Stimulated activated CD8-positive, alpha-beta memory T cell treated with anti-CD3 and anti-CD28 coated beads, Interleukin-15, amount 100 ng/mL, for 4 hours (primary cell): ENCODE measurements around the gene ATP1A3.

Experiments used
- DNase-seq, 2 donors: peaks; one replicate each; pipeline ENCODE4 v3.0.0-alpha.2; 2020; ENCODE audit warnings: low read depth in 2 of 2

ATP1A3 gene

GRCh38 chr19:41928754-41929535 is 65.1 kb downstream of the ATP1A3 start:
- no peak for DNase-seq

GRCh38 chr19:41928221-41928683 is 65.8 kb downstream of the ATP1A3 start, which contains the start of gene ERFL:
Gene ERFL, minus strand, starts transcription at chr19:41928449. Its CDS starts 15,530 bp downstream, at chr19:41912919.
- no peak for DNase-seq

DNA sequence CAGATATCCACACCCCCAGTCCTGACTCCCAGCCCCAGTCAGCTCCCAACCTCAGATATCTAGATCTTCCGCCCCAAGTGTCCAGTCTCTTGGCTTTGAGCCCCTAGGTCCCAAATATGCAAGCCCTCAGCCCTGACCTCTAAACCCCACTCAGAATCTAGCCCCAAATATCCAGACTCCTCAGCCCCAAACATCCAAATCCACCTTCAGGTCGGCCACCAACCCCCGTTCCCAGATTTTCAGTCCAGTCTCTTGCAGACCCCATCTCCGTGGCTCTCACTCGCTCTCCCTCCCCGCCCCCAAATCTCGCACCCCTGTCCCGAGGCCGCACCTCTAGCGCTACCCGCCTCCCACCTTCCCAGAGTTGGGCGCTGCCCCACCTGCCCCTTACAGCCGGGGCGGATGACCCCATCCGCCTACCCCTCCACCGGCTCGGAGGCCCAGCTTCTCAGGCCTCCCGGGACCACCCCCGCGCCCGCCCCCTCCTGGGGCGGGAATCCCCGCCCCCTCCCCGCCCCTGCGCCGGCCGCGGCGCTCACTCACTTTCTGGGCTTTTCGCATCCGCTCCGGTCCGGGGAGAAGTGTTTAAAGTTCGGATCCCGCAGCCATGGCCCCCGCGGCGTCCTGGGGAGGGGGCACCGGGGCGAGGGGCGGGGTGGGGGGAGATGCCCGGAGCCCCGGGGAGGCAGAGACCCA is 66.4 kb downstream of the ATP1A3 start:
- DNase-seq: no peak

DNA sequence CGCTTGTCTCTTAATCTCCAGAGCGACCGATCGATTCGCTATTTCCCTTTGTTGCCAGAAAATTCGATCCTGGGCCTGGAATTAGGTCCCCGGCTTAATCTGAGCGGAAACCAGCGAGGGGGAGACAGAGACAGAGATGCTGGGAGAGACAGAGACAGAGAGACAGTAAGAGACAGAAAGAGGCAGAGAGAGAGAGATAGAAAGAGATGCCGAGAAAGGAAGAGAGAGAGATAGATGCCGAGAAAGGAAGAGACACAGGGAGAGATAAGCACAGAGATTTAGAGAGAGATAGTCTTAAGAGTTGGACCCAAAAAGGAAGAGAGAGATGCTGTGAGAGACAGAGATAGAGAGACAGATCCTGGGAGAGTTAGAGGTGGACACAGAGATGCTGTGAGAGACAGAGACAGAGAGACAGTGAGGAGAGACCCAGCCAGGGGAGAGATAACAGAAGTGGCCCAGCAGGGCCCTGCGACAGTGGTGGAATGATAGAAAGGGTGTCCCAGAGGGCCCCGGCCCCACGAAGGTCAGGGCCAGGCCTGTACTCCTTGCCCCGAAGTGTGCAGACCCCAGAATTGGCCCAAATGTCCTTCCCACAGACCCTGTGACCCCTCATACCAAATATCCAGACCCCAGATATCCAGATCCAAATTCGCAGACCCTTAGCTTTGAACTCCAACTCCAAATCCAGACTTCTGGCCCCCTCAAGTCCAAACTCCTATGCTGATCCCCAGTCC is 67.1 kb downstream of the ATP1A3 start:
- no peak for DNase-seq

- no peak for DNase-seq
These were observed 67.8 kb downstream of the ATP1A3 start for GRCh38 chr19:41926028-41926762.

DNA sequence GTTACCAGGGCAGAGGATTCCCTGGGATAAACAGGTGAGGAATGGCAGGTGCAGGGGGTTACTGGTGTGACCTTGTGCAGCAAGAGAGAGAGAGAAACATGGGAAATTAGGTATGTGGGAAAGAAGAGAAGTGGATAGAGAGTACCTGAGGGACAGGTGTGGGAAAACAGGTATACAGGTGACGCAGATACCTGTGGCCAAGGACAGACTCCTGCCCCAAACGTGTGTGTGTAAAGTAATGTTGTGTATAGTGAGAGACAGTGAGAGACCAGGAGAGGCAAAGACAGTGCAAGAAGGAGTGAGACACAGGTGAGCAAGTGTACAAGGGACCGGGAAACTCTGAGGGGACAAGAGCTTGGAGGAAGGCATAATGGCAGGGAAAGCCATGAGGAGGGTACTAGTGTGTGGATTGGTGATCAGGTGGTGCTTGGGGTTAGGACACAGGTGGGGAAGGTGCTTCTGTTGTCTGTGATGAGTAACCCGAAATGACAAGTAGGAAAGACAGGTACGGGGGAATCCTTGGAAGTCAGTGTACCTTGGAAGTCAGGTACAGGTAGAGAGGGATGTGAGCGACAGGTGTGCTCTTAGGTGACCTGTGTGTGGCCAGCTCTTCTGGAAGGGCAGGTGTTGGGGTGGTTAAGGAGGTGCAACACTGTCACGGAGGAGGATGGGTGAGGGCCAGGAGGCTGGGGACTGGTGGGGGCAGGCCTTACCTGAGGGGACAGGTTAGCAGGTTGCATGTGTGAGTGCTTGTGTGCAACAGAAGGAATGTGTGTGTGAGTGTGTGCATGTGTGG is 68.6 kb downstream of the ATP1A3 start:
- no peak for DNase-seq

DNA sequence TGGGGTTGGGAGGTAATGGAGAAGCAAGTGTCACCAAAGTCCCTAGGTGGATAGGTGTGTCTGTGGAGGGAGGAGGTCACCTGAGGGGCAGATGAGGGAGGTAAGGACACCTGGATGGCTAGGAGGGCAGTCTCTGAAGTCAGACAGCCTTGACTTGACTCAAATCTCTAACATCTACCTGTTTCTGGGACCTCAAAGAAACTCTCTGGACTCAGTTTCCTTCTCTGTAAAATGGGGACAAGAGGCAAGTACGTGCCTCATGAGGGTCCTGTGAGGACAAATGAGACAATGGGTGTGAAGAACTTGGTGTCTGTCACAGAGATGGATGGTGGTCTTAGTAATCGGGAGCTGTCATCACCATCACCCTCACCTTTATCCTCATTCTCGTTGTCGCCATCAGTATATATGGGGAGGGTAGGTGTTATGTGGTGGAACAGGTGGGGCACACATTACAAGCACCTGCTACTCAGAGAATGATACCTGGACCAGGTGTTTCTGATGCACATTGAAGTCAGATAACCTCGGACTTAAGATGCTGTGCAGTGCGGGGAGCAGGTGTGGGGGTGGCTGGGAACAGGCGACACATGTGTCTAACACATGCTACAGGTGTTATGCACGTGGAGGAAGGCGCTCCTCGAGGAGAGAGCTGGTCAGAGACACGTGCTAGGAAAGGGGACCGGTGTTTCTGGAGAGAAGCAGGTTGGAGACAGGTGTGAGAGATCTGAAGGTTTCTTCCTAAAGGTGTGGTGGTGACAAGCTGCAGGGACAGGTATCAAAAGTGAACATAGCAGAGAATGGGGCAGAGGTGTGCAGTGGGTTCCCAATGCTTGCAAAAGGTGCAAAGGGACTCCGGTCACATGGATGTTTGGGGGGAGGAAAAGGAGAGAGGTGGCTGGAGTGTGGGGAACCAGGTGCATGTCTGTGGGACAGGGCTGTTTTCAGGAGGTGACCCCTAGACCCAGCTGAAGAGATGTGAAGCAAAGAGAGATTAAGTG is 69.6 kb downstream of the ATP1A3 start:
- no peak for DNase-seq

- DNase-seq: no peak
These were observed 70.8 kb downstream of the ATP1A3 start for GRCh38 chr19:41923045-41923788.

- no peak for DNase-seq
These were observed 71.4 kb downstream of the ATP1A3 start for GRCh38 chr19:41922585-41922984.

- no peak for DNase-seq
These were observed 72.2 kb downstream of the ATP1A3 start for GRCh38 chr19:41921577-41922576.

GRCh38 chr19:41920882-41921576 is 73.0 kb downstream of the ATP1A3 start:
- no peak for DNase-seq

- DNase-seq: no peak
These were observed 73.9 kb downstream of the ATP1A3 start for GRCh38 chr19:41919948-41920712.

GRCh38 chr19:41918653-41919244 is 75.3 kb downstream of the ATP1A3 start:
- DNase-seq: no peak

DNA sequence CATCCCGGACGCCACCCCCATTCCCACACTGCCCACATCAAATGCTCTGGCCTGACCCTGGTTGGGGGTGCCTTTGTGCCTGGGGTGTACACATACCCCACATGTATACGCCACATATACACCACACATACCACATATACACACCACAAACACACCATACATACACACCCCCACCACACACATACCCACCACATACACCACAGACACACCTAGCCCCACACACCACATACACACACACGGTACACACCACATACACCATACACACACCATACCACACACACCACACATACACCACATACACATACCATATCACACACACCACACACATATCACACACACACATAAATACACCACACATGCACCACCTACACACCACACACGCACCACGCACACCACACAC is 75.9 kb downstream of the ATP1A3 start:
- DNase-seq: no peak

- no peak for DNase-seq
These were observed 76.4 kb downstream of the ATP1A3 start for GRCh38 chr19:41917676-41918075.
